K562 (cell line): Measurements from ENCODE around the gene NPAS2. TPM values are rescaled to one million over a fixed set of nuclear protein-coding genes. Genes with fewer than 3 reads are reported as not detected.

Experiments
- ATAC-seq: fragments of 200-7000 bp; cut with Tn5 transposase; 3 replicates; pipeline ENCODE4 v1.9.1; 2020; ENCODE audit warnings: moderate library complexity
- BruUV-seq: library from RNA; stranded (reverse); fragments of 400-500 nt; replicated peaks from 2 replicates; lab custom pipeline; 2021; lab: Mats Ljungman, UMichigan
- CTCF ChIA-PET: fragments of 300-600 bp; formaldehyde crosslinking; extraction: SDS; loops from one replicate; lab custom pipeline; 2021; ENCODE audit warnings: low intra/inter-chr PET ratio; lab: Yijun Ruan, JAX
- POLR2A ChIA-PET: fragments of 300-600, 350-650 bp; sonication (Branson Sonifier 250); formaldehyde crosslinking; extraction: SDS; loops from one replicate; lab custom pipeline; 2021; ENCODE audit warnings: antibody characterized with exemption, inconsistent platforms; lab: Yijun Ruan, JAX
- DNase-seq, 4 experiments: peaks; one replicate each; pipeline versions ENCODE4 v3.0.0 to v3.0.0-alpha.2; 2011 to 2018; ENCODE audit warnings: low spot score in 3 of 4, mixed read lengths in 3 of 4; ENCODE audit errors: extremely low read depth in 1 of 4
- FAIRE-seq: peaks from 2 replicates; lab custom pipeline; 2011; peaks lifted over from hg19 to GRCh38; lab: Jason Lieb, UNC
- H2AFZ ChIP-seq: 2 replicates; pipeline ENCODE4 v1.6.0; 2011; ENCODE audit warnings: low read depth, low read length, control low read depth, inconsistent platforms
- H3K27ac ChIP-seq: fragments of 200-600 bp; 3 replicates; pipeline ENCODE4 v1.8.0; 2011; ENCODE audit warnings: low read depth, mild to moderate bottlenecking, control low read depth, inconsistent platforms, low read length, moderate library complexity, mixed read lengths; ENCODE audit errors: extremely low read depth
- H3K27me3 ChIP-seq, 2 experiments: fragments of 300-600 bp in 1 of 2; 2 replicates in 1 of 2; 3 replicates in 1 of 2; pipeline versions ENCODE4 v1.6.0 to v1.8.0; 2011; ENCODE audit warnings: inconsistent platforms in 2 of 2, low read length in 2 of 2, mild to moderate bottlenecking in 1 of 2, mixed read lengths in 1 of 2, moderate library complexity in 1 of 2; ENCODE audit not compliant: control insufficient read depth in 2 of 2, insufficient read depth in 2 of 2
- H3K36me3 ChIP-seq: fragments of 300-600 bp; 3 replicates; pipeline ENCODE4 v1.8.0; 2011; ENCODE audit warnings: mild to moderate bottlenecking, low read length, inconsistent platforms; ENCODE audit not compliant: control insufficient read depth, insufficient read depth
- H3K4me1 ChIP-seq, 2 experiments: fragments of 200-600 bp in 1 of 2; replicated peaks in 1 of 2; 2 replicates in 1 of 2; 3 replicates in 1 of 2; pipeline versions ENCODE4 v1.5.1 to v1.8.0; 2011; ENCODE audit warnings: inconsistent platforms in 2 of 2, low read length in 2 of 2, mild to moderate bottlenecking in 1 of 2, mixed read lengths in 1 of 2, moderate library complexity in 1 of 2; ENCODE audit not compliant: control insufficient read depth in 2 of 2, insufficient read depth in 2 of 2
- H3K4me2 ChIP-seq: 2 replicates; pipeline ENCODE4 v1.6.1; 2011; ENCODE audit warnings: low read length, control low read depth, inconsistent platforms, mixed read lengths; ENCODE audit not compliant: insufficient read depth
- H3K4me3 ChIP-seq: fragments of 200-600 bp; sonication (generic), shearing (Covaris generic); 2 replicates; pipeline ENCODE4 v1.5.1; 2016; ENCODE audit warnings: control low read depth, inconsistent platforms
- H3K79me2 ChIP-seq: fragments of 200-600 bp; 3 replicates; pipeline ENCODE4 v1.8.0; 2011; ENCODE audit warnings: low read length, inconsistent platforms; ENCODE audit not compliant: control insufficient read depth, insufficient read depth
- H3K9ac ChIP-seq, 2 experiments: 2 replicates each; pipeline versions ENCODE4 v1.6.0 to v1.6.1; 2011; ENCODE audit warnings: low read depth in 2 of 2, low read length in 2 of 2, control low read depth in 1 of 2, inconsistent platforms in 1 of 2, mild to moderate bottlenecking in 1 of 2, mixed read lengths in 1 of 2; ENCODE audit not compliant: insufficient read depth in 1 of 2
- H3K9me1 ChIP-seq: one replicate; pipeline ENCODE4 v1.6.0; 2011; ENCODE audit warnings: inconsistent platforms, mild to moderate bottlenecking, low read length, moderate library complexity; ENCODE audit not compliant: control insufficient read depth, insufficient read depth
- H3K9me3 ChIP-seq: replicated peaks from 2 replicates; pipeline ENCODE4 v1.5.1; 2011; ENCODE audit warnings: low read depth, low read length, inconsistent platforms; ENCODE audit not compliant: control insufficient read depth, insufficient read depth
- H4K20me1 ChIP-seq: replicated peaks from 2 replicates; pipeline ENCODE4 v1.6.1; 2011; ENCODE audit warnings: low read length, inconsistent platforms, mixed read lengths; ENCODE audit not compliant: control insufficient read depth, insufficient read depth
- ATF1 ChIP-seq, 2 experiments: fragments of 450-650 bp in 1 of 2; IDR thresholded peaks; 2 replicates each; pipeline ENCODE4 v1.6.1; 2016; ENCODE audit warnings: missing compliant biosample characterization in 1 of 2, missing genetic modification characterization in 1 of 2
- CBX2 ChIP-seq: fragments of 200-600 bp; sonication (generic); IDR thresholded peaks from one replicate; pipeline ENCODE4 v1.6.1; 2012; ENCODE audit warnings: mild to moderate bottlenecking, low read length, inconsistent platforms; ENCODE audit not compliant: insufficient read depth, poor library complexity, severe bottlenecking
- CTCF ChIP-seq, 3 experiments: IDR thresholded peaks in 2 of 3; conservative IDR thresholded peaks in 1 of 3; 2 replicates each; pipeline ENCODE4 v1.5.1; 2011 to 2012; ENCODE audit warnings: low read length in 3 of 3, mild to moderate bottlenecking in 3 of 3, control low read depth in 2 of 3, improper control_type of control experiment in 1 of 3, inconsistent platforms in 1 of 3, low read depth in 1 of 3, mixed read lengths in 1 of 3, moderate library complexity in 1 of 3; ENCODE audit not compliant: insufficient read depth in 2 of 3
- EP300 ChIP-seq: IDR thresholded peaks from 2 replicates; pipeline ENCODE4 v1.6.1; 2012; ENCODE audit warnings: low read length, improper control_type of control experiment
- FOXP4 ChIP-seq: sonication (generic); formaldehyde crosslinking; IDR thresholded peaks from 2 replicates; pipeline ENCODE4 v1.8.0; 2022; ENCODE audit warnings: mild to moderate bottlenecking, missing genetic modification reagents, borderline replicate concordance
- GABPA ChIP-seq: fragments of 200-800 bp; sonication (Bioruptor generic); conservative IDR thresholded peaks from 2 replicates; pipeline ENCODE4 v1.6.1; 2016; ENCODE audit warnings: low read depth, missing genetic modification characterization, missing compliant biosample characterization
- GATAD2B ChIP-seq: fragments of 450-650 bp; IDR thresholded peaks from 2 replicates; pipeline ENCODE4 v1.6.1; 2017; ENCODE audit warnings: mild to moderate bottlenecking, borderline replicate concordance
- LEF1 ChIP-seq: fragments of 450-650 bp; IDR thresholded peaks from 2 replicates; pipeline ENCODE4 v1.6.1; 2016; ENCODE audit warnings: mild to moderate bottlenecking
- PML ChIP-seq: IDR thresholded peaks from 2 replicates; pipeline ENCODE4 v1.6.1; 2012; ENCODE audit warnings: low read length, inconsistent platforms
- SMARCC2 ChIP-seq: fragments of 450-650 bp; IDR thresholded peaks from 2 replicates; pipeline ENCODE4 v1.6.1; 2017; ENCODE audit warnings: antibody characterized with exemption, moderate library complexity, mild to moderate bottlenecking, low read depth
- SMARCE1 ChIP-seq: fragments of 450-650 bp; IDR thresholded peaks from 2 replicates; pipeline ENCODE4 v1.7.1; 2016; ENCODE audit warnings: mild to moderate bottlenecking
- TEAD4 ChIP-seq, 2 experiments: sonication (generic) in 1 of 2; formaldehyde crosslinking in 1 of 2; IDR thresholded peaks; 2 replicates each; pipeline versions ENCODE4 v1.6.1 to v1.8.0; 2012 to 2022; ENCODE audit warnings: borderline replicate concordance in 1 of 2, inconsistent platforms in 1 of 2, low read length in 1 of 2, mild to moderate bottlenecking in 1 of 2, missing genetic modification reagents in 1 of 2
- TRIM24 ChIP-seq, 2 experiments: fragments of 450-650 bp; IDR thresholded peaks; 2 replicates each; pipeline ENCODE4 v1.6.1; 2016
- ZBTB34 ChIP-seq: fragments of 250-450 bp; sonication (Bioruptor Pico); IDR thresholded peaks from 2 replicates; pipeline ENCODE4 v1.8.0; 2021; ENCODE audit warnings: mild to moderate bottlenecking, moderate library complexity
- ZFP30 ChIP-seq: fragments of 250-450 bp; sonication (Bioruptor Pico); IDR thresholded peaks from 2 replicates; pipeline ENCODE4 v1.8.0; 2022; ENCODE audit warnings: moderate library complexity, mild to moderate bottlenecking, inconsistent platforms, borderline replicate concordance
- ZNF316 ChIP-seq: fragments of 450-650 bp; IDR thresholded peaks from 2 replicates; pipeline ENCODE4 v1.6.1; 2016
- WGBS: fragments of 100-300 bp; shearing (Covaris generic); methylation state at CpG from one replicate; pipeline ENCODE4 v1.1.6; 2016; ENCODE audit warnings: low coverage, mixed read lengths; ENCODE audit not compliant: insufficient coverage; ENCODE audit errors: missing lambda C conversion rate; 5-methylcytosine and 5-hydroxymethylcytosine counted together
- in situ Hi-C: fragments of 300-500 bp; cut with MboI; formaldehyde crosslinking; loops from 4 replicates; pipeline ENCODE4 v1.15.0; 2018; ENCODE audit warnings: inconsistent platforms, mixed read lengths
- intact Hi-C: fragments of 100-400 bp; cut with micrococcal nuclease; formaldehyde crosslinking; loops from 2 replicates; pipeline ENCODE4 v1.14.2; 2022
- polyA plus RNA-seq, 8 experiments: library from polyadenylated mRNA; depleted of rRNA in 4 of 8; stranded (reverse) in 5 of 8; unstranded in 3 of 8; fragments of >200 nt; fragmentation: Nextera tagmentation in 2 of 8; fragmentation: Illumina TruSeq in 1 of 8; extraction: Ambion mirVana in 2 of 8; extraction: Trizol in 1 of 8; gene quantifications; 2 replicates each; pipeline versions ENCODE4 v1.2.1 to v1.2.3, GENCODE V29; 2011 to 2014; ENCODE audit warnings: inconsistent platforms in 1 of 8, missing spikeins in 1 of 8
- total RNA-seq, 7 experiments: library from RNA; depleted of rRNA in 6 of 7; stranded (reverse); fragments of >200 nt in 6 of 7; fragmentation: Illumina TruSeq in 2 of 7; extraction: Trizol in 2 of 7; gene quantifications; 2 replicates each; pipeline versions ENCODE4 v1.2.1 to v1.2.3, GENCODE V29; 2011 to 2021; ENCODE audit warnings: low replicate concordance in 1 of 7

NPAS2 gene
- total and polyA plus RNA-seq, 9 of the 15 experiments (the other 6 are each of a cell fraction or from before 2014, with no cell fraction given): 0.06 to 0.29 (median 0.07) TPM; not detected in 5

GRCh38 chr2:100919316-100919715 is 99.4 kb downstream of the NPAS2 start (continued):
- TF ChIP-seq CTCF (IDR thresholded peaks at IDR 0.05 in 2 of 3, conservative IDR thresholded peaks at IDR 0.05 in 1 of 3; ENCODE audit: insufficient read depth in 2 of 3, low read depth in 1 of 3, low read length in 3 of 3) (peak; percentile 55 to 66 (median 60)), TRIM24 (IDR thresholded peaks at IDR 0.05) (no peak), FOXP4 (CRISPR knock-in tag) (no peak)

GRCh38 chr2:100921685-100922161 is 101.8 kb downstream of the NPAS2 start:
- FAIRE-seq (peak; percentile 94), ATAC-seq (peak; percentile 95), DNase-seq (peak; percentile 61 to 80 (median 65))
- no TSS peak for BruUV-seq
- peak overlapping the region; percentile 38 for H3K4me2 ChIP-seq
- ChIA-PET POLR2A (interaction anchor here (0.6 to 0.7 kb wide), 2 partner anchors 8 to 10 kb away, joined by 3 read pairs; no protein-coding TSS in a partner anchor), CTCF (no interaction called here)
- H3K9me3 ChIP-seq: no peaks in the 10 kb centered on the region
- H3K36me3 ChIP-seq: no peaks in the 10 kb centered on the region
- H3K27me3 ChIP-seq: no peaks in the 10 kb centered on the region
- peak overlapping the region; percentile 69 for H3K27ac ChIP-seq
- in situ Hi-C loops: no loop called here
- WGBS: 14% methylated on average over 6 of the region's 6 CpGs
- intact Hi-C loops: no loop called here
- H3K4me1 ChIP-seq: peaks cover 10 to 28% of the 10 kb centered on the region in 2 experiments
- no peak overlapping the region for H3K4me3 ChIP-seq
- H2AFZ ChIP-seq: peak overlapping the region; percentile 53
- peak overlapping the region in 1 of 2 experiments; percentile 23; a peak in 2 of 4 replicates for H3K9ac ChIP-seq
- no peaks in the 10 kb centered on the region for H4K20me1 ChIP-seq
- no peaks in the 10 kb centered on the region for H3K9me1 ChIP-seq
- H3K79me2 ChIP-seq: no peaks in the 10 kb centered on the region
- peak; percentile 85 for TF ChIP-seq SMARCE1
- peak; percentile 64; the same call in 1 of the 2 replicates for TF ChIP-seq PML
- TF ChIP-seq TEAD4 (IDR thresholded peaks at IDR 0.05; ENCODE audit: low read length): peak; percentile 91
- TF ChIP-seq TEAD4 (CRISPR knock-in tag; IDR thresholded peaks at IDR 0.05; ENCODE audit: borderline replicate concordance): no peak
- TF ChIP-seq EP300: peak; percentile 92
- TF ChIP-seq ZBTB34 (CRISPR knock-in tag): no peak
- TF ChIP-seq SMARCC2: 0 out of 2 replicates have a peak, but pooled peaks have one; percentile 60
- no peak for TF ChIP-seq CBX2
- peak; percentile 88 for TF ChIP-seq LEF1
- peak; percentile 92 for TF ChIP-seq ZNF316
- no peak for TF ChIP-seq ATF1 (CRISPR knock-in tag; IDR thresholded peaks at IDR 0.05)
- 0 out of 2 replicates have a peak, but pooled peaks have one; percentile 26 for TF ChIP-seq ATF1 (tag; IDR thresholded peaks at IDR 0.05)
- TF ChIP-seq ZFP30 (CRISPR knock-in tag): no peak
- peak; percentile 29; the same call in 1 of the 2 replicates for TF ChIP-seq GABPA (tag)
- 0 out of 2 replicates have a peak, but pooled peaks have one; percentile 22 for TF ChIP-seq GATAD2B
